ENCODE results near the gene PITHD1. TPM values are rescaled to one million over a fixed set of nuclear protein-coding genes. Genes with fewer than 3 reads are reported as not detected.
A peak's percentile ranks its signal among the peaks of the same experiment; 100 is the strongest.

The PITHD1 gene
- total RNA-seq, 2 experiments from 2014 or later = 110 to 111 TPM

DNA sequence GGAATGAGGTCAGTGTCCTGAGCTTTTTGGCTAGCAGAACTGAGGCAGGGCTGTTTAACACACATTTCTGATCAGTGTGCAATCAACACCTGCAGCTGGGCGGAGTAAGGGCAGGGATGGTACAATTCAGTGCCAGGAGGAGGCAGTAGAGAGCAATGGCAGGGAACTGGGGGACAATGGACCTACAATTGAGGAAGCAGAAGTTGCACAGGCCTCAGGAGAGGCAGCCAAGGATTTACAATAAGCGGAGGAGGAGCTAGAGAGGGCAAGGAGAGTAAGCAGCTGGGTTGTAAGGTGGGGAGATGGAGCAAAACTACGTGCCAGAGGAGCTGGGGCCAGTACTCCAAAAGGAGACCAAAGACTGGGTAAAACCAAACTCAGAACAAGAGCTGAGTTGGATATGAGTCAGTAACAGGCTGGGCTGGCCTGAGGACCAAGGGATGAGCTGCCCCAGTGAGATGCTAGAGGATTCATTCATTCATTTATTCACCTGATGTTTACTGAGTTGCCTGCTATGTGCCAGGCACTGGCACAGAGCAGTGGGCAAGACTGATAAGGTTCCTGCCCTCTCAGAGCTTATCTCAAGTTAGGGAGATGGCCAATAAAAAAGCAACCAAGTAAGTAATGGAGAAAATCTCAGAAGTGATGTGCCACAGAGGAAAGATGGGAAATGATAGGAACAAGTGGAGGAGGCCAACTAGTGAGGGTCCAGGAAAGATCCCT lies 32.8 kb downstream of the PITHD1 start:
- DNase-seq (peak in 11 of 14 experiments; percentile 29 to 80 (median 45)), ATAC-seq (ENCODE audit: poor library complexity) (peak; percentile 74)
- CTCF ChIA-PET = interaction anchor here (0.8 to 3.1 kb wide), 22 partner anchors 8 to 217 kb away, joined by 3 to 44 read pairs (median 6); partner anchors contain the start of genes FUCA1, GALE, HMGCL and LYPLA2
- Mint-ChIP-seq H3K4me1 (ENCODE audit: low read depth) (peaks cover 14% of the 10 kb centered on the region), H3K27ac (no peak overlapping the region), H3K9me3 (no peaks in the 10 kb centered on the region), H3K27me3 (no peaks in the 10 kb centered on the region), H3K36me3 (ENCODE audit: low read depth) (peaks cover 60% of the 10 kb centered on the region), H3K4me3 (no peak overlapping the region)
- Histone ChIP-seq H3K4me1 (ENCODE audit: insufficient read depth, low read length) (peaks cover 16% of the 10 kb centered on the region), H3K27ac (ENCODE audit: low read depth in 1 of 2, low read length in 2 of 2) (no peak overlapping the region), H3K27me3 (ENCODE audit: control insufficient read depth in 1 of 2, insufficient read depth in 2 of 2, low read length in 2 of 2) (no peaks in the 10 kb centered on the region), H3K4me3 (ENCODE audit: low read length) (no peak overlapping the region), H3K36me3 (ENCODE audit: insufficient read depth, low read length) (peaks cover 32% of the 10 kb centered on the region), H3K9me3 (ENCODE audit: control insufficient read depth in 1 of 2, insufficient read depth in 1 of 2, low read length in 2 of 2) (no peaks in the 10 kb centered on the region)
- intact Hi-C loops (cut with DNase I, micrococcal nuclease) = loop anchor here (1.0 to 5.0 kb wide), 3 partner anchors 57 to 216 kb away; partner anchors contain the start of gene FUCA1 (in 1 of the 2)
- POLR2A ChIA-PET = interaction anchor here (1.2 to 2.1 kb wide), 6 partner anchors 10 to 149 kb away, joined by 3 to 8 read pairs (median 4); partner anchors contain the start of genes PITHD1 and PNRC2
- peak; percentile 54 for TF ChIP-seq CTCF (IDR thresholded peaks at IDR 0.05)

DNA sequence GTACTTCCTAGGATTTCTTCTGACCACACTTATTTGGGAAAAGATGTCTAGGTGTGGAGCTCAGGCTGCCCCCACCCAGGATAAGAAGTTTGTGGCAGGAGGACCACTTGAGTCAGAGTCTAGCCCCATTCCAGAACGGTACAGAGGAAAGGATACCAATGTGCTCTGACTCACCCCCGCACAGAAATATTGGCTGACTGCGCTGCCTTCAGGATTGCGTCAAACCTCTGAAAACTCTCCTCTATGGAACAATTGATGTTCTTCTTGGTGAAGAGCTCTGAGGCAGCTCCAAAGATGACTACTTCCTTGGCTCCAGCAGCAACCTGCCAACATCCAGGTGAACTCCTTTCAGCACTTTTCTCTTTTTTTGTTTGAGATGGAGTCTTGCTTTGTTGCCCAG lies 35.8 kb downstream of the PITHD1 start:
- ATAC-seq (ENCODE audit: poor library complexity) (no peak), DNase-seq (no peak)
- Histone ChIP-seq H3K27me3 (ENCODE audit: control insufficient read depth in 1 of 2, insufficient read depth in 2 of 2, low read length in 2 of 2) (no peaks in the 10 kb centered on the region), H3K4me3 (ENCODE audit: low read length) (no peak overlapping the region), H3K9me3 (ENCODE audit: control insufficient read depth in 1 of 2, insufficient read depth in 1 of 2, low read length in 2 of 2) (no peaks in the 10 kb centered on the region), H3K36me3 (ENCODE audit: insufficient read depth, low read length) (peaks cover 58% of the 10 kb centered on the region), H3K4me1 (ENCODE audit: insufficient read depth, low read length) (peaks cover 16% of the 10 kb centered on the region), H3K27ac (ENCODE audit: low read depth in 1 of 2, low read length in 2 of 2) (no peak overlapping the region)
- Mint-ChIP-seq H3K36me3 (ENCODE audit: low read depth) (peaks cover 70% of the 10 kb centered on the region), H3K4me1 (ENCODE audit: low read depth) (peaks cover 14% of the 10 kb centered on the region), H3K27ac (no peak overlapping the region), H3K9me3 (no peaks in the 10 kb centered on the region), H3K4me3 (no peak overlapping the region), H3K27me3 (no peaks in the 10 kb centered on the region)
- intact Hi-C loops (cut with DNase I, micrococcal nuclease) = loop anchor here (5.0 kb wide), 2 partner anchors 103 to 213 kb away; no protein-coding TSS in a partner anchor
- TF ChIP-seq CTCF (IDR thresholded peaks at IDR 0.05) = no peak
- ChIA-PET POLR2A (no interaction called here), CTCF (interaction anchor here (3.0 kb wide), 1 partner anchor 42 kb away, joined by 6 read pairs; no protein-coding TSS in a partner anchor)

- Mint-ChIP-seq H3K36me3 (ENCODE audit: low read depth) (peaks cover 66% of the 10 kb centered on the region), H3K4me1 (ENCODE audit: low read depth) (no peaks in the 10 kb centered on the region), H3K27me3 (no peaks in the 10 kb centered on the region), H3K9me3 (no peaks in the 10 kb centered on the region), H3K4me3 (no peak overlapping the region), H3K27ac (no peak overlapping the region)
- no peaks in the 10 kb centered on the region for H3K9me3 ChIP-seq (ENCODE audit: control insufficient read depth in 1 of 2, insufficient read depth in 1 of 2, low read length in 2 of 2)
- intact Hi-C loops (cut with DNase I, micrococcal nuclease) = no loop called here
- CTCF ChIA-PET = no interaction called here
- no peak for TF ChIP-seq CTCF (IDR thresholded peaks at IDR 0.05)
- ATAC-seq (ENCODE audit: poor library complexity) (no peak), DNase-seq (no peak)
- POLR2A ChIA-PET = no interaction called here
- H3K4me1 ChIP-seq (ENCODE audit: insufficient read depth, low read length) = no peaks in the 10 kb centered on the region
- H3K4me3 ChIP-seq (ENCODE audit: low read length) = no peak overlapping the region
- peaks cover 55% of the 10 kb centered on the region for H3K36me3 ChIP-seq (ENCODE audit: insufficient read depth, low read length)
- no peaks in the 10 kb centered on the region for H3K27me3 ChIP-seq (ENCODE audit: control insufficient read depth in 1 of 2, insufficient read depth in 2 of 2, low read length in 2 of 2)
- H3K27ac ChIP-seq (ENCODE audit: low read depth in 1 of 2, low read length in 2 of 2) = no peak overlapping the region
Measured at GRCh38 chr1:23816361-23816760, 38.1 kb downstream of the PITHD1 start.

Data from CD4-positive, alpha-beta T cell (primary cell).